ENCODE measurements around the gene TWNK.
A peak's percentile ranks its signal among the peaks of the same experiment; 100 is the strongest.

The TWNK gene

GRCh38 chr10:101013365-101013825 is 26.1 kb downstream of the TWNK start:
- no peak for DNase-seq

DNA sequence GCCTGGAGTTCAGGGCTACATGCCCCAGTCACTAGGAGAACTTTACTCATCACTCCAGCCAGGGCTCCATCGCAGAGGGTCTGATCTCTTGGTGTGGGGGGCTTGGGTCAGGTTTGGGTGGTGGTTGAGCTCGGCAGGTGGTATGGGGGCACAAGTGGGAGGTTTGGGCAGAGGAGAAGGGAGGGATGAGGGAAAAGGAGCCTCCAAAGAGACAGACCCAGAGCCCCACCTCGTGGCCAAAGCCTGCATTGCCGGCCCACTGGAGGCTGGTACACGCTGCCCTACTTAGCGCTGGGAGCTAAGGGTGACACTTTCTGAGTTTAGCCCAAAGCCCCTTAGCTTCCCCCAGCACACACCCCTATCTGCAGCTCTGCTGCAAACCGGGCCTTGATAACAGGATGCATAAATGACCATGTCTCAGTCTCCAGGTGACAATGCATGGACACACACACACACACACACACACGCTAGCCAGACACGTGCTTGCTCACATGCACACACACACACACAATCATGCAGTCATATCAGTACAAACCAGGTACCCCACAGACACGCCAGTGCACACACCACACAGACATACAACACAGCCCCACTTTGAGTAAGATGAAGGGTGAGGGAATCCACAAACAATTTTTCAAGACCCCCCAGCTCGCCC is 27.0 kb downstream of the TWNK start:
- DNase-seq: peak; percentile 15

GRCh38 chr10:101014966-101015581 is 27.7 kb downstream of the TWNK start:
- DNase-seq: no peak

- DNase-seq: no peak
Observed at GRCh38 chr10:101015582-101015973, 28.2 kb downstream of the TWNK start.

DNA sequence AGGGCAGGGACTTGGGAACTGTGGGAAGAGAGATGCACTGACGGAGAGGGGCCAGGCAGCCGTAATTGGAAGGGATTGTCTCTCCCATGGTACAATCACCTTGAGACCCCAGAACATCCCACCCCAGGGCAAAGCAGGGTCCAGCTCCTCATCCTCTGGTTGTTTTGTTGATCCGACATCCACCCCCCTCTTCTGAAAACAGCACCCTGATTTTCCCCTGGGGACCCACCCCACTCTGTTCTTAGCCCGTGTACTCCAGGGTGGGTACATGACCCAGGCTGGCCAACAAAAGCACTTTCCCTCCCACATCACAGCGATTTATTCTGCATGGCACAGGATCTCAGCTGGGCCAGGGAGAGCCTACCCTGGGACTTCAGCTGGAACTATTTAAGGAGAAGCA is 29.5 kb downstream of the TWNK start:
- DNase-seq: no peak

DNA sequence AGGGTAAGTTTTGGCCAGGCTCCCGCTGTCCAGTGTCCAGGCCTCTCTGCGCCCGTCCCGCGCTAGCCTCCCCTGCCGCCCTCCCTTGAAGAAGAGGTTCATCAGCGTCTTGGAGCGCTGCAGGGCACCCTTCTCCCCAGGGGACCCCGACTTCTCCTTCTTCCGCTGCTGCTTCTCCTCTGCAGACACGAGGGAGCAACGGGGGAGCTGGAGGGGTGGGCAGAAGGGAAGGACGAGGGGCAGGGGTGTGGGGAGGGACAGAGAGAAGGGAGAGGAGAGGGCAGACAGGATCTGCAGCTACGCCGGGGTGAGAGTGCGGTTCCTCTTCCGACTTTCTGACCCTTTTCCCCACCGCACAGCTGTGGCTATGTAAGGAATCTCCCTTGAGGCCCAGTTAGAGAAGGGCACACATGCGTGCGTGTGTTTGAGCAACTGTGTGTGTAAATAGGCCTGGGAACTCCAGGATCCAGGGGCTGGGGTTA is 30.8 kb downstream of the TWNK start:
- DNase-seq: no peak

- DNase-seq: peak; percentile 37
Observed at GRCh38 chr10:101018600-101019439, 31.5 kb downstream of the TWNK start.

DNA sequence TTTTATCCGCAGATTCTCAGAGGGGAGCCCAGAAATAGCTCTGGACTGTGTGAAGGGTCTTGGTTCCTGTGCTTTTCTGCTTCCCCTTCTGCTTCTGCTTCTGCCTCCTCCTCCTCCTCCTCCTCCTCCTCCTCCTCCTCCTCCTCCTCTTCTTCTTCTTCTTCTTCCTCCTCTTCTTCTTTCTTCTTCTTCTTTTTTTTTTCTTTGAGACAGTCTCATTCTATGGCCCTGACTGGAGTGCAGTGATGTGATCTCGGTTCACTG is 32.0 kb downstream of the TWNK start:
- no peak for DNase-seq

DNA sequence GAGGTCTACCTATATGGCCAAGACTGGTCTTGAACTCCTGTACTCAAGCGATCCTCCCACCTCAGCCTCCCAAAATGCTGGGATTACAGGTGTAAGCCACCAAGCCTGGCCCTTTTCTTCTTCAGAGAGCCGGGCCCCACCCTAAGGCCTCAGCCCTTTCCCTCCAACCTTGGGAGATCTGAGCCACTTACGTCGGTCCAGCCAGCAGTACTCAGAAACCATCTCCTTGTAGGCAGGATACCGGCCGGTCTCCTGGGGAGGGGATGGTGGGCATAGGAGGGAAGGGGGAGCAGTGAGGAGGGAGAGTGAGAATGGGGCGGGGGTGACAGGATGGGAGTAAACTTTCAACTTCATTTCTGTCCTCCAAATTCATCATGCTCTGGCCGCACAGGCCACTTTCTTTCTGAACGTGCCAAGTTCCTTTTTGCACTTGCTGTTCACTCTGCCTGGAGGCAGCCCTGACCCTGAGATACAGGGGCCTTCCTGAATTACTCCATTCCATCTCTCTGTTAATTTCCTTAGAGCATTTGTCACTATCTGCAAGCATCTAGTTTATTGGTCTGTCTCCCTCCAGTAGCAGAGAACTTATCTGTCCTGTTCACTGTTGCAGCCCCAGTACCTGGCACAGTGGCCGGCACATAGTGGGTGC is 33.2 kb downstream of the TWNK start:
- DNase-seq: no peak

DNA sequence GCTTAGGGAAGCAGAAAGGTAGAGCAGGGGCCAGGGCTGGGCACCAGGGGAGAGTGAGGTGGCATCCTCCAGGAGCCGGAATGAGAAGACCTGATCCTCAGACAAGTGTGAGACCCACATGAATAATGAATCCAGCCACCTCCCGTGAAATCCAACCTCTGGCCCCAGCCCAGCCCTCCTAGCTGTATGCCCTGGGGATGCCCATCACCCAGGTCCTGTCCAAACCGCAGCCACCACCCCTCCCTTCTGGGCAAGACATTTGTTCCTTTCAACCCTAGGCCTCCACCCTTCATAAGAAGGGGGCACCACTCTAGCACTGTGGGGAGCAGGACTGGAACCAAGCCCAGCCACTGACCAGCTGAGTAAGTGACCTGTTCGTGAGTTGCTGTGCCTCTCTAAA is 33.9 kb downstream of the TWNK start:
- DNase-seq: no peak

GRCh38 chr10:101021692-101022251 is 34.4 kb downstream of the TWNK start:
- no peak for DNase-seq

DNA sequence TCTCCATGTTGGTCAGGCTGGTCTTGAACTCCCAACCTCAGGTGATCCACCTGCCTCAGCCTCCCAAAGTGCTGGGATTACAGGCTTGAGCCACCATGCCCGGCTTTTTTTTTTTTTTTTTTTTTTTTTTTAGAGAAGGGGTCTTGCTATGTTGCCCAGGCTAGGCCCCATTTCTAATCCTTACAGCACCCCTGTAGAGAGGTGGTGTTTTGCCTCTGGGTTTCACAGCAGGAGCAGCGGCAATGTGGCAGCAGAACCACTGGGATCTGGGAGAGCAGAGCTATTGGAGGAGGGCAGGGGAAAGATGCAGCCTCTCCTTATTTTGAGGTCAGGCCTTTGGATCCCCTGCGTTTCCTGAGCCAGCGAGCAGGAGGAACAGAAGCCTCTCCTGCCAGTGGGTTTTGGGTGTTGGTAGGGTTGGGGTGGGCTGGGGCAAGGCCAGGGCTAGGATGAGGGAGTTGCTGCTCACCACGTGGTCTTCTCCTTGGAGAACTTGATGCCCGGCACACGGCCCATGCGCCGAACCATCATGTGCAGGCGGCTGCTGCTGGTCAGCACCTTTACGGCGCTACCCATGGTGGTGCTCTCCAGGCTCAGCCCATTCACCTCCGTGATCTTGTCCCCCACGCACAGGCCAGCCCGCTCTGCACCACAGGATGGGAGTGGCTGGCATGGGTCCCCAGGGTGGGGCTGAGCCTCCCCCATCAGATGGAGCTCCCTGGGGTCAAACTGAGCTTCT is 35.8 kb downstream of the TWNK start:
- no peak for DNase-seq

DNA sequence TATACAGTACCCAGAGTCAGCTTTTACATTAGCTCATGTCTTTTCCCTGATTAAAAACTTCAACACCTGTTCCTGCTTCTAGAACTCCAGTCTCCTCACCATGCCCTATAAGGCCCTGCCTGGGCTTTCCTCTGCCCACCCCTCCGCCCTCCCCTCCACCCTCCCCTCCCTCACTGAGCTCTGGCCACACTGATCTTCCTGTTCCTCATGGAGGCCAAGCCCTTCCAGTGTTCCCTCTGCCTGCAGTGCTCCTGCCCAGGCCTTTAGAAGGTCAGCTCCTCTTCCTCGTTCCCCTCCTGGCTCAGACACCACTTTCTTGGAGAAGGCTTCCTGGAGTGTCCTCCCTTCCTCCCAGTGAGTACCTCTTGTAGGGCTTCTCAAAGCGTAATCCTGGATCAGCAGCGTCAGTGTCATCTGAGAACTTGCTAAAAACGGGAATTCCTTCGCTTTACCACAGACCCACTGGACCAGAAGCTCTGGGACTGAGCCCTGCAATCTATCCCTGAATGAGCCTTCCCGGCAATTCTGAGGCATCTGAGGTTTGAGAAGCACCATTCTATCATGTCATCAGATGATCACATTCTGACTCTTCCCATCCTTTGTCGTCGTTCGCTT is 39.9 kb downstream of the TWNK start:
- no peak for DNase-seq

GRCh38 chr10:101028446-101029337 is 41.3 kb downstream of the TWNK start:
- no peak for DNase-seq

- DNase-seq: no peak
Observed at GRCh38 chr10:101029520-101030295, 42.4 kb downstream of the TWNK start.

DNA sequence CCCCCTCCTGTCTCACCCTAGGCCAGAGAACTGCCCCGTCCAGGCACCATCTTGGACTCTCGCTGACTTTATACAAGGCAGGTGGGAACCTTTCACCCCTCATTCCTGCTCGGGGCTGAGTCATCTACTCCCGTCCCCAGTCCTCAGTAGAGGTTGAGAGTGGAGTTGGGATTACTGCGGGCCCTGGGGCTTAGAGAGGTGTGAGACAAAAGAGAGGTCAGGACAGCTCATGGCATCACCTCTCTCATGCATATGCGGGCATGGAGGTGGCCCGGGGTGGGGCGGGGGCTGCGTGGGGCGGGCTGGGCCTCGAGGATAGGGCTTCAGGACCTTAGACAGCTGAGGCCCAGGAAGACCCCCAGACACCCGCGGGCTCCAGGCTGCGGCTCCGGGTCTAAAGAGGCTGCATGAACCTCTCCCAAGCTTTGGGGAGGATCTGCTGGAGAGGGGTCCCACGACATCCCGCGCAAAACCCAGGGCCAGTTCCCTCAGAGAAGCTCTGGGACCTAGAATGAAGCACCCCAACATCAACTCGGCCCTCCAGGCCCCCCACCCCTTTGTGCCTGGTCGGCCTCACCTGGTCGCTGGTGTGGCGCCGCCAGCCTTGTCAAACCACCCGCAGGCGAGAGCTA is 43.3 kb downstream of the TWNK start:
- no peak for DNase-seq

- DNase-seq: peak; percentile 79
Observed at GRCh38 chr10:101031128-101031795, 43.9 kb downstream of the TWNK start, which contains the start of the genes PDZD7 and SFXN3. Gene PDZD7, minus strand, starts transcription at chr10:101031129. Its CDS starts 910 bp downstream, at chr10:101030219. Gene SFXN3, plus strand, starts transcription at chr10:101031234. Its CDS starts 3,461 bp downstream, at chr10:101034695.

DNA sequence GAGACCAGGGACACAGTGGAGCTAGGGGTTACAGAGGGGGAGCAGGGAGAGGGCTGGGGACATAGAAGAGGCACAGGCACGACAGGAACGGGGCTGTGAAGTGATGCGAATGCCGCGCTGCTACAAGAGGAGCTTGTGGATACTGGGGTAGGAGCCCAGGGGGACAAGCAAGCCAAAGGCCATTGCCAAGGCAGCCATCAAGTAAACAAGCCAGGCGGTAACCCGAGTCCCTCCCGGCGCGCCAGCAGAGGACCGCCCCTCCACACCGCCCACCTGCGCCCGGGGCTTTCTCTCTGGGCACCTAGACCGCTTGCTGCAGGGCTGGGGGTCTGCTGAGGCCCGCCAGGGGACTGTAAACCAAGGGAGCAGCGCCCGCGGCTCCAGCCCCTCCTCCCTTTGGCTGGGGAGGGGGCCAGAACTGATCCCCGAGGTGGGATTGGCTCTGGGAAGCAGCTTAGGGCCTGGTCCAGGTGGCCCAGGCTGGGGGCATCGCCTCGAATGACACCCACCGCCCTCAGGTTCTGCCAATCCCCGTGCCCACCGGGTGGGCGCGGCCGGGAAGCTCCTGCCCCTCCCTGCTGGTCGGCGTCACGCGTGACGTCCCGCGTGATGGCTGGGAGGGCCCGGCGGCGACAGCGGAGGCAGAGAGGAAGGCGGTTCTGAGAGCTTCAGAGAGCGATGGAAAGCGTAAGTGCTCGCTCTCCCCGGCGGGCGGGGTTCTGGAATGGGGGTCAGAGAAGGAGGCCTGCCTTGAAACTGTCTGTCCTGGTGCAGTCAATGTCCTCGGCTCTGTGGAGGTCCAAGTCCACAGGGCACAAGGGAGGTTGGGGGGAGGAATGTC is 44.7 kb downstream of the TWNK start:
- DNase-seq: peak; percentile 21

All from COR-L47 (cell line).